HepG2 (cell line): Measurements from ENCODE around the gene ADIPOR2. TPM values are rescaled to one million over a fixed set of nuclear protein-coding genes. Genes with fewer than 3 reads are reported as not detected.
A peak's percentile ranks its signal among the peaks of the same experiment; 100 is the strongest.

Experiments used
- ATF3 ChIP-seq: sonication (generic); formaldehyde crosslinking; IDR thresholded peaks from 2 replicates; pipeline ENCODE4 v1.4.0; 2020; ENCODE audit warnings: missing genetic modification reagents
- HCFC1 ChIP-seq: fragments of 150-350 bp; IDR thresholded peaks from 2 replicates; pipeline ENCODE4 v1.6.1; 2014; ENCODE audit warnings: low read depth, low read length
- HES4 ChIP-seq: sonication (generic); formaldehyde crosslinking; IDR thresholded peaks from 2 replicates; pipeline ENCODE4 v1.9.0; 2021; ENCODE audit warnings: mild to moderate bottlenecking, missing genetic modification reagents, borderline replicate concordance
- MEIS1 ChIP-seq: sonication (generic); formaldehyde crosslinking; IDR thresholded peaks from 2 replicates; pipeline ENCODE4 v1.9.0; 2021; ENCODE audit warnings: mild to moderate bottlenecking, missing genetic modification reagents, moderate library complexity, borderline replicate concordance
- NKX3-1 ChIP-seq: sonication (generic); formaldehyde crosslinking; IDR thresholded peaks from 2 replicates; pipeline ENCODE4 v1.5.0; 2020; ENCODE audit warnings: missing genetic modification reagents
- PRDM10 ChIP-seq: sonication (generic); formaldehyde crosslinking; IDR thresholded peaks from 2 replicates; pipeline ENCODE4 v1.4.0; 2020; ENCODE audit warnings: low read depth, missing genetic modification reagents
- REL ChIP-seq: sonication (generic); formaldehyde crosslinking; conservative IDR thresholded peaks from 2 replicates; pipeline ENCODE4 v1.8.0; 2022; ENCODE audit warnings: mild to moderate bottlenecking, missing genetic modification reagents, moderate library complexity
- SPEN ChIP-seq: sonication (generic); formaldehyde crosslinking; IDR thresholded peaks from 2 replicates; pipeline ENCODE4 v1.5.1; 2020; ENCODE audit warnings: low read depth, mild to moderate bottlenecking, missing genetic modification reagents
- SRSF9 ChIP-seq: fragments of 200-400 bp; formaldehyde crosslinking; IDR thresholded peaks from 2 replicates; pipeline ENCODE4 v1.6.1; 2018; ENCODE audit warnings: borderline replicate concordance, mild to moderate bottlenecking, low read depth, low read length; ENCODE audit not compliant: insufficient read depth, poor library complexity, severe bottlenecking
- SYNCRIP ChIP-seq: fragments of 200-400 bp; formaldehyde crosslinking; IDR thresholded peaks from 2 replicates; pipeline ENCODE4 v1.6.1; 2018; ENCODE audit warnings: mild to moderate bottlenecking, low read depth, low read length; ENCODE audit not compliant: insufficient read depth
- TGIF2 ChIP-seq: IDR thresholded peaks from 2 replicates; pipeline ENCODE4 v1.6.1; 2016; ENCODE audit warnings: control low read depth, missing compliant biosample characterization
- ZFP91 ChIP-seq: sonication (generic); formaldehyde crosslinking; IDR thresholded peaks from 2 replicates; pipeline ENCODE4 v1.9.0; 2022; ENCODE audit warnings: missing genetic modification reagents, mild to moderate bottlenecking, borderline replicate concordance
- ZNF101 ChIP-seq: sonication (generic); formaldehyde crosslinking; IDR thresholded peaks from 2 replicates; pipeline ENCODE4 v1.4.0; 2020; ENCODE audit warnings: mild to moderate bottlenecking, low read depth, missing genetic modification reagents, borderline replicate concordance
- ZNF121 ChIP-seq: sonication (generic); formaldehyde crosslinking; IDR thresholded peaks from 2 replicates; pipeline ENCODE4 v1.5.0; 2020; ENCODE audit warnings: mild to moderate bottlenecking, missing genetic modification reagents
- ZNF274 ChIP-seq: sonication (generic); formaldehyde crosslinking; IDR thresholded peaks from 2 replicates; pipeline ENCODE4 v1.5.1; 2020; ENCODE audit warnings: mild to moderate bottlenecking, missing genetic modification reagents
- ZNF563 ChIP-seq: sonication (generic); formaldehyde crosslinking; IDR thresholded peaks from 2 replicates; pipeline ENCODE4 v1.8.0; 2022; ENCODE audit warnings: mild to moderate bottlenecking, moderate library complexity, missing genetic modification reagents
- polyA plus RNA-seq, 8 experiments: library from polyadenylated mRNA; depleted of rRNA in 3 of 8; stranded (reverse) in 7 of 8; unstranded in 1 of 8; fragments of >200 nt; fragmentation: Illumina TruSeq in 4 of 8; extraction: Trizol in 4 of 8; gene quantifications; 2 replicates each; pipeline versions ENCODE4 v1.2.1 to v1.2.3, GENCODE V29; 2011 to 2016; ENCODE audit warnings: low read depth in 4 of 8, missing spikeins in 1 of 8, mixed read lengths in 1 of 8; ENCODE audit not compliant: insufficient read depth in 1 of 8
- total RNA-seq, 5 experiments: library from RNA; depleted of rRNA; stranded (reverse); fragments of >200 nt; fragmentation: Illumina TruSeq; extraction: Trizol; gene quantifications; 2 replicates each; pipeline ENCODE4 v1.2.3, GENCODE V29; 2016; ENCODE audit warnings: low read depth in 1 of 5
- TF ChIP-seq, protein P1 (sequence below): sonication (generic); formaldehyde crosslinking; IDR thresholded peaks from 2 replicates; pipeline ENCODE4 v1.8.0; 2022; ENCODE audit warnings: missing genetic modification reagents, mild to moderate bottlenecking, moderate library complexity, borderline replicate concordance
- TF ChIP-seq, protein P2 (sequence below): sonication (generic); formaldehyde crosslinking; IDR thresholded peaks from 2 replicates; pipeline ENCODE4 v1.8.0; 2022; ENCODE audit warnings: missing genetic modification reagents, mild to moderate bottlenecking, inconsistent platforms, borderline replicate concordance

Gene ADIPOR2
- total and polyA plus RNA-seq, 2 of the 13 experiments (the other 11 are each of a cell fraction or from before 2014, with no cell fraction given) = 35.2 to 52.2 TPM

- TF ChIP-seq ZFP91 (CRISPR knock-in tag) = peak; percentile 68; the same call in 1 of the 2 replicates
- TF ChIP-seq HCFC1 = no peak
- TF ChIP-seq HES4 (CRISPR knock-in tag) = no peak
- TF ChIP-seq REL (CRISPR knock-in tag) = no peak
- TF ChIP-seq, protein P1, sequence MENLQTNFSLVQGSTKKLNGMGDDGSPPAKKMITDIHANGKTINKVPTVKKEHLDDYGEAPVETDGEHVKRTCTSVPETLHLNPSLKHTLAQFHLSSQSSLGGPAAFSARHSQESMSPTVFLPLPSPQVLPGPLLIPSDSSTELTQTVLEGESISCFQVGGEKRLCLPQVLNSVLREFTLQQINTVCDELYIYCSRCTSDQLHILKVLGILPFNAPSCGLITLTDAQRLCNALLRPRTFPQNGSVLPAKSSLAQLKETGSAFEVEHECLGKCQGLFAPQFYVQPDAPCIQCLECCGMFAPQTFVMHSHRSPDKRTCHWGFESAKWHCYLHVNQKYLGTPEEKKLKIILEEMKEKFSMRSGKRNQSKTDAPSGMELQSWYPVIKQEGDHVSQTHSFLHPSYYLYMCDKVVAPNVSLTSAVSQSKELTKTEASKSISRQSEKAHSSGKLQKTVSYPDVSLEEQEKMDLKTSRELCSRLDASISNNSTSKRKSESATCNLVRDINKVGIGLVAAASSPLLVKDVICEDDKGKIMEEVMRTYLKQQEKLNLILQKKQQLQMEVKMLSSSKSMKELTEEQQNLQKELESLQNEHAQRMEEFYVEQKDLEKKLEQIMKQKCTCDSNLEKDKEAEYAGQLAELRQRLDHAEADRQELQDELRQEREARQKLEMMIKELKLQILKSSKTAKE = no peak; the same call in 1 of the 2 replicates
- no peak for TF ChIP-seq NKX3-1 (CRISPR knock-in tag)
- no peak for TF ChIP-seq TGIF2
- TF ChIP-seq SPEN (CRISPR knock-in tag) = no peak; the same call in 1 of the 2 replicates
- TF ChIP-seq PRDM10 (CRISPR knock-in tag) = no peak
- TF ChIP-seq ATF3 (CRISPR knock-in tag) = 0 out of 2 replicates have a peak, but pooled peaks have one; percentile 11
- TF ChIP-seq ZNF563 = no peak
- TF ChIP-seq, protein P2, sequence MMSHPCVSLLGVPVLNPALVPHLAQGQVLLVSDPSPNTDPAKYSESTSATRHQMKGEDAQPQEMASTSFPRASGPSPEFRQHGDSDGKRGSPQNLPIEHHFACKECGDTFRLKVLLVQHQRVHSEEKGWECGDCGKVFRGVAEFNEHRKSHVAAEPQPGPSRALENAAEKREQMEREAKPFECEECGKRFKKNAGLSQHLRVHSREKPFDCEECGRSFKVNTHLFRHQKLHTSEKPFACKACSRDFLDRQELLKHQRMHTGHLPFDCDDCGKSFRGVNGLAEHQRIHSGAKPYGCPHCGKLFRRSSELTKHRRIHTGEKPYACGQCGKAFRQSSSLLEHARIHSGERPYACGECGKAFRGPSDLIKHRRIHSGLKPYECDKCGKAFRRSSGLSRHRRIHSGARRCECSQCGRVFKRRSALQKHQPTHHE (CRISPR knock-in tag) = no peak
- TF ChIP-seq ZNF101 (CRISPR knock-in tag) = no peak
- TF ChIP-seq ZNF121 (CRISPR knock-in tag) = no peak
- TF ChIP-seq ZNF274 = no peak; the same call in 1 of the 2 replicates
- no peak for TF ChIP-seq SRSF9
- peak; percentile 64; the same call in 1 of the 2 replicates for TF ChIP-seq MEIS1 (CRISPR knock-in tag)
- TF ChIP-seq SYNCRIP = no peak
Observed at GRCh38 chr12:1815814-1816729, 125.2 kb downstream of the ADIPOR2 start (continued).
